Measurements from ENCODE around the gene CARMIL1.

The CARMIL1 gene

DNA sequence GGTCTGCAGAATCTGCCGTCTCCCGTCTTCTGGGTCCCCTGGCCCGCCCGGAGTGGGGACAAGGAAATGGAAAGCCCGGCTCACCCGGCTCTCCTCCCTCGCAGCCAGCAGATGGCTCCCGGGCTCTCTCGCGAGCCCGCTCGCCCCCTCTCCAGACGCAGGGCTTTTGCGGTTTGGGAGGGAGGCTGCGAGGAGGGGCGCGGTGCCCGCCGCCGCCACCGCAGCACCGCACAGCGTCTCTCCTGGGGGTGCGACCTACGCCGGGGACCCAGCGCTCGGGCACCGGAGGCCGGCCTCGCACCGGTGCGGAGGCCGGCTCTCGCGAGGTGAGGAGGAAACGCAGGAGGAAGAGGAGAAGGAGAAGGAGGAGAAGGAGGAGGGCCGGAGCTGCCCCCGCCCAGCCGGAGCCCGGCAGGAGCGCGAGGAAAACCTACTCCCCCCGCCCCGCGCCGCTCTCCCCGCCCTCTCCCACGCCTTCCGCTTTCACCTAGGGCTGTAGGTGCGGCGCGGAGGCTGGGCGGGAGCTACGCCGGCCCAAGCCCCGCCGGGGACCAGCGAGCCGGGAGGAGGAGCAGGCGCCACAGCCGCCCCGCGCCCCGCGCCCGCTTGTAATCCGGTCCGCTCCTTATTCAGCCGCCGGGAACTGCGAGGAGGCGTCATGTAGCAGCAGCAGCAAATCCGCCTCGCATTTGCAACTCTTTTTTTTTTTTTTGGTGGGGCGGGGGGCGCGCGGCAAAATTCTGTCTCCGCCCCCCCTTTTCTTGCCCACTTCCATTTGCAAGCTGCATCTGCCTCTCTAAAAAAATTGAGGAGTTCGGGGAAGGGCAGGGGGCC, at the start of gene CARMIL1:
Gene CARMIL1, plus strand, starts transcription at position 461 of the 834 bp plus-strand sequence. CDS start 422 bp downstream, outside the sequence.
- peak; percentile 58 for DNase-seq

DNA sequence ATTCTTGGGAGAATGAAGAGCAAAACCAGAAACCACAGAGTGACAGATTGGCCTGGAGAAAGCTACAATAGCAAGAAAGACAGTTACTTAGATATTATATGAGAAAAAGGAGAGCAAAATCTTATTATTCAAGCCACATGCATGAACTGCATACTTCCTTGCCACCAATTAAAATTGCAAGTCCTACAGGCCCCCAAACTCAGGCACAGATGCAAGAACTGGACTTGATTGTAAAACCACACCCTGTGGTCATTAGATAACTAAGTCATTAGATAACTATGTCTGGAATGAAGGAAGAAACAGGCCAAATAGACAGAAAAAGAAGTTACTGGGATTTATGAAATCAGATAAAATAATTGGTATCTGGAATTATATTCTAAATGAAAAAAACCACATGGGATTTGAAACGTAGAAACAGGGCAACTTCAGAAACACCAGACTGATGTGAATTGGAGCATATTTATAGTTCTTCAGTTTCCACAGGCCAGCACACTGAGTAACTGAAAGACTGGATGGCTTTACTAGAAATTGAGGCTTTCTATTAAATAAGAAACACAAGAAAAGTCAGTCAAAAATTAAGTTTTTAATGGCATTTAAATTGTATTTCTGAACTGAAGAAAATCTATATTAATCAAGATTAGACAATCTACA, 49.4 kb upstream of the CARMIL1 start:
- no peak for DNase-seq

DNA sequence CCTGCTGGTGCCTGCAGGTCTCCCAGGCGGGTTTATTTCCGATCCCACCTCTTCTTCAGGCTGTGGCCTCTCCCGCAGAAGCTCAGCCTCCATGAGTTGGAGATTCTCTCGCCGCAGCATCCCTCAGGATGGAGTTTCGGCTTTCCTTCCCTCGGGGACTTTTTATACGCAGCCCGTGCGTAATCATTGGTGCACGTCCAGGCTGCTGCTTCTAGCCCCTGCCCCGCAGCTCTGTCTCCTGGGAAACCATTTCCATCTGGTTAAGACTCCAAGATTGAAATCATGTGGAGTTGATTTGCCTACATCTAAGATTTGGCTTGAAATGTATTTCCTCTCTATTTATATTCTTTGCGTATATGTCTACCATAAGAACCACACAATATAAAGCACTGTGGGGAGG, 46.7 kb upstream of the CARMIL1 start:
- no peak for DNase-seq

DNA sequence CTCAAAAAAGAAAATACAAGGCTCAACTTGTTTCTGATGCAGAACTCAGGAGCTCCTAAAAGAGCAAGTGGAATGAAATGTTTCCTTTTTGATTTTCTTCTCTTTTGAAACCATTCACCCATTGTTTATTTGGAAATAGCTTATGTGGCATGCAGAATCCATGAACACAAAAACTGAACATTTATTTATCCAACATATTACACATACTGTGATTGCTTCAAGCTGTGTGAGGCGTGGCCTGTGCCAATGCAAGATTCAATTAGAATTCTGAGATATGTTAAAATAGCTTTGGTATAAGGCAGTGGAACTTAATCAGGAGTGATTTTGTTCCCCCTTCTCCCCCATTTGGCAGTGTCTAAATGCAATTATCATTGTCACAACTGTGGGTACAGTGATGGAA, 45.9 kb upstream of the CARMIL1 start:
- no peak for DNase-seq

DNA sequence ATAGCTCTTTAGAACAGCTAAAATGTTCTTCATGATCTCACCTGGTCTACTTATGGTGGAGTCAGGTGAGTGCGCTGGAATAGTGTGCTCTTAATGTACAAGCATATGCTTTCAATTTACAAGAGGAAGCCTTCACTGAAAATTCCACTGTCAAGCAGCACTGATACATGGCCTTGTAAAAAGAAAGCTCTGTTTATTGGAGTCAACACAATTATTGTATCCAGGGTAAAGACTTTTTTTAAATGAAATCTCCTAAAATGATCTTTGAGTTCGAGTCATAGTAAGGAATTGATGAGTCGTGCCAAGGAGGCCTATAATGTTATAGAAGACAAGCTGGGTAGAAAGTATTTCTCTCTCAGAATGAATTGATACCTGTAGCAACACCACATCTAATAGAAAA, 41.6 kb upstream of the CARMIL1 start:
- no peak for DNase-seq

DNA sequence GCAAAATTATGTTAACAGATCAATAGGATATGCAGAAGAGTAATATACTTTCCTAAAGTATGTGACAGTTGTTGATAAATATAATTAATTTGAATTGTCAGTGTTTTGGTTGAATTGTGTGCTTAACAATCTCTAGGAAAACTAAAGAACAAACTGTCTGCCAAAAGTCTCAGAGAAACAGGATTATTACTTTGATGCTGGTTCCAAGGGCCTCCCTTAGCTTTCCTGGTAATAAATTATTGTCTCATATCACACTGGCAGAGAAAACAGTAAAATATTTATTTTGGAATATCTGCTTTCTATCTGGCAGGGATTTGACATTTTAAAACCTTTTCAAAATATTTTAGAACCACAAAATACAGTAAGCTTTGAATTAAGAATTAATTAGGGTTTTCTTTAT, 40.1 kb upstream of the CARMIL1 start:
- DNase-seq: no peak

DNA sequence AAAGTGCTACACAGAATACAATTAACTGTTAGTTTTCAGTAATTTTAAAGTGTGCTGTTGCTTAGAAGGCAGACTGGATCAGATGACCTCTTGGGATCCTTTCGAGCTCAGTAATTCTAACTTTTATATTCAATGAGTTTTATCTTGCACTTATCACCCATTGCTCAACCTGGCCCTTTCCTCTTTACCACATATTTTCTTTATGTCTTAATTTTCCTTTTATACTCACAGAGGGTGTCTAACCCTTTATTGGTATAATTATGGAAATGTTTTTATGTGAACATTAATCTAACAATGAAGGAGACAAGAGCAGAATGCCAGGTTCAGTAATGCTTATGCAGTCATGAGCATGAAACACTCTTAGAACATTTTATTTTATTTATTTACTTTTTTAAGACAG, 39.7 kb upstream of the CARMIL1 start:
- DNase-seq: no peak

DNA sequence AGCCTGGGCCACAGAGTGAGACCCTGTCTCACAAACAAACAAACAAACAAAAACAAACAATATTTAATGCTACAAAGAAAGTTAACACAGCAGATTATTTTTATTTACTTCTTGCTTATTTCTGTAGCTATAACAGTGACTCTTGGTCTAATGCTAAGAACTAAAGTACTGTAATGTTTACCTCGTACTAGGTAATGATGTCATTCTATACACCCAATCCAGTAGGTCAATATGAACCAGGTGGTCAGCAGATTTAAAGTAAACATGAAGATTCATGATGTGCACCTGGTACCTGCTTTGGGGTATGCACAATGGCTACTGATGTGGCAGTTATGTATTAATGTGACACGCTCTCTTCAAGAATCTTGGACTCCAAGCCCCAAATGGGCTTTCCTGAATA, 36.6 kb upstream of the CARMIL1 start:
- DNase-seq: no peak

DNA sequence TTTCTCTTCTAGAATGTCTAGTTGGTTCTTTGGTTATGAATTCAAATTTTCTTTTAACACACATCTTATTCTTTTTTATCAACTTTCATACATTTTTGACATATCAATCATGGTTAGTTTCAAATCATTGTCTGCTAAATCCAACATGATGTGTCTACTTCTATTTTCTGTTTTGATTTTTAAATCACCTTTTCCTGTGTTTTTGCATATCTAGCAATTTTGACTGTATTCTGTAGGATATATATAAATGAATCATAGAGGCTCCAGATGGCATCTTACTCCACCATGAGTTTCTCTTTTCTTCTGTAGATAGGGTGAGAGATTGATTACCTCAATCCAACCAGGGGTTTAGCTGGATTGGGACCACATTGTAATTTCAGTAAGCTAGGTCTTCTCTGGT, 34.3 kb upstream of the CARMIL1 start:
- DNase-seq: no peak

DNA sequence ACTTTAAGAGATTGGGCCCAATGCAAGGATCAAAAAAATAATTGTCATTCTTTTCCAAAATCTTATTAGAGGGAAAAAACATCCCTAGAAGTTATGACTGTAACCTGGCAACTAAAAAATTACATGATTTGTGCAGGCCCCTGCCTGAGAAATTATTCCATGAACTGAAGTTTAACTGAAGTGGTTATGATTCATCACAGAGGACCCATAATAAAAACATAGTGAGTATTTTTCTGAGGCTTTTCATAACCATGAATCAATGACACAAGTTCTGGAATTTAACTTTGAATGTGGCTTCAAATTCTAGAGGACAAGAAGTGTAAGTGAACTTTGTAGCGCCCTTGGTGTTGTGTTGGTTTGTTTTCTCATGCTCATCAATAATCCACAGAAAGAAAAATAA, 31.1 kb upstream of the CARMIL1 start:
- DNase-seq: no peak

DNA sequence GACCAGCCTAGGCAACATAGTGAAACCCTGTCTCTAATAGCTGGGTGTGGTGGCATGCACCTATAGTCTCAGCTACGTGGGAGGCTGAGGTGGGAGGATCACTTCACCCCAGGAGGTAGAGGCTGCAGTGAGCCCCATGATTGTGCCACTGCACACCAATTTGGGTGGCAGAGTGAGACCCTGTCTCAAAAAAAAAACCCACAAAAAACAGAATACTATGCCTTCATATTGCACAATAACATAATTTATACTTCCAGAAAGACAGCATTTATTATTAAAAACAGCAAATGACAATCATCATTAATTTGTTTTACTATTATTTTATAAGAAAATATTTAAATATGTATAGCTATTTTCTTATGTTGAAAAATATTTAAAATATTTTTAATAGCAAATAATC, 30.0 kb upstream of the CARMIL1 start:
- DNase-seq: no peak

DNA sequence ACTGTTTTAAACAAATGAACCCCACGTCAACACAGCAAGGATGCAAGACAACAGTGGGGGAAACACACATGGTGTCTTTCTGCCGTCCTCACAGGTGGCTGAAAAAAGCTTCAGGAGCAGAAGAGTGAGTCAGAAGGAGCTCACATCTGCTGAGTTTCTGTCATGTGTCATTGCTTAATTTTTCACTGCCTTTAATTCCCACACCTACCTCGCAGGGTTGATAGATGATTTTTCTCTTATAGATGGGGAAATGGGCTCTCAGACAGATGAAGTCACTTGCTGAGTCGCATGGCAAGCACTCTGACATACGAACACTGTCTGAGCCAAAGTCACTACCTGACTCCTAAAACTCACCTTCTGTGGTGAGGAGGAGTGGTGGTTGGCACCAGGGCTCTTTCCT, 28.3 kb upstream of the CARMIL1 start:
- no peak for DNase-seq

DNA sequence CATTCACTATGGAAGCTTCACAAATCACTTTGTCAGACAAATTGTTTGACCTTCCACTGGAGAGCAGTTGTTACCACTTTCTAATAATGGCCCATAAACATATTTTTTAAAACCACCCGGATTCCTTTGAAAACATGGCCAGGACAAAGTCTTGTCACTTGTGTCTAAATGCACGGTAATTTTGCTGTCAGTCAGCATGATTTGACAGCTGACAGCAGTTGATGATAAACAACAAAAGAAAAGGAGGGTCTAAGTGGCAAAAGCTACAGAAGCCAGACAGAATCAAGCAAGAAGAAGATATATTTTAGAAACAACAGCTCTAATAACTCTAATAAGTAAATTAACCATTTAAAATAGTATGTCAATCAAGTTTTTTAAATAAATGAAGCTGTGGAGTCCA, 27.7 kb upstream of the CARMIL1 start:
- DNase-seq: no peak

DNA sequence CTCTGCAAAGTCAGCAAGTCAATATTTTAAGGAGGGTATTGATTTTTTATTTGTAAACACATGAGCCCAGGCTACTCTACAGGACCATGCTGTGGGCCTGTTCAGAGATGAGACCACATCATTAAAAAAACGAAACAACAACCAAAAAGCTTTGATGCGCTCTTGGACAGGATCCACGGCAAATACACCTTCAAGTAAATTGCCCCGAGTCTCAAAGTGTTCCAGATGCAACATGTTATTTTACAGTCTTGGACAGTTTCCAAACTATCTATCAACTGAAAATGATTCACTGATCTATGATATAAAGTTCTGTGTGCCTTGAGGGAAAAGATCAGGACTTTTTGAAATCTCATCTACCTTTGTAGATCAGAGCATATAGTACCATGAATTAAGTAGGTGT, 25.8 kb upstream of the CARMIL1 start:
- DNase-seq: no peak

DNA sequence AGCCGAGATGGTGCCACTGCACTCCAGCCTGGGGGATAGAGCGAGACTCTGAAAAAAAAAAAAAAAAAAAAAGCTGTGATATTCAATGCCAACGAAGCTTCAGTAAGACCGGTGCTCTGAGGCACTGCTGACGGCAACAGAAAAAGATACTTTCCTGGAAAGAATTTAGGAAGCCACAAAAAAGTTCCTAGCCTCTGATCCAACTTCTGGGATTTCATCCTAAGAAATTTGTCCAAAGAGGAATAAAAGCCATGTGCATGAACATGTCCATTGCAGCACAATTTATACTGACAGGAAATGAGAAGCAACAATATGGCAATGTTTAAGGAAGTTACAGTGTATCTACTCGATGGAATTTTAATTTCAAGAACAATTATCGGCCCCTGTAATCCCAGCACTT, 24.5 kb upstream of the CARMIL1 start:
- no peak for DNase-seq

DNA sequence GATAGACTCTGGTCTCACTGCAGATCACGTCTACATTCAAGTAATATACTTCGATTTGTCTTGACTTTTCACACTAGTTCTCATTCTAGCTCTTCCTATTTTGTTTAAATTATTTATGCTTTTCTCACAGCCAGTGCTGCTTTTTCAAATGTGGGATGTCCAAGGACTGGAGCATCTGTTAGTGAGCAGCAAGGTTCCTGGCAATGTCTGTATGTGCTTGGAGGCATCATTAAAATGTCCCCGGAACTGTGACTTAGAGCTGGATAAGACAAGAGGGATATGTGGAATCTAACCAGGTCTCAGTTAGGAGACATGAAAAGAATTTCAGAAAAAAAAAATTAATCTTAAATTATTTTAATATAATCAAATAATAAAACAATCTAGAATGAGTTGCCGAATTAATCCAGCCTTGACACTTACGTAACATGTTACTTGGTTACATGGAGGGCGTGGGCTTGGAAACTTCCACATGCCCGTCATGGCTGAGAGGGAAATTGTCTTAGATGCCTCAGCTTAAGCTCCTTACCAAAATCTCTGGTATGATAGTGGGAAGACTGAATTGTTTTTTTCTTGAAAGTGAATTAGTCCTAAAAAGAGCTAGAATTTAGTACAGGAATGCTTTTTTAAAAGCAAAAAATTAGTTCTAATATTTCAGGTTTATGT, 21.4 kb upstream of the CARMIL1 start:
- no peak for DNase-seq

DNA sequence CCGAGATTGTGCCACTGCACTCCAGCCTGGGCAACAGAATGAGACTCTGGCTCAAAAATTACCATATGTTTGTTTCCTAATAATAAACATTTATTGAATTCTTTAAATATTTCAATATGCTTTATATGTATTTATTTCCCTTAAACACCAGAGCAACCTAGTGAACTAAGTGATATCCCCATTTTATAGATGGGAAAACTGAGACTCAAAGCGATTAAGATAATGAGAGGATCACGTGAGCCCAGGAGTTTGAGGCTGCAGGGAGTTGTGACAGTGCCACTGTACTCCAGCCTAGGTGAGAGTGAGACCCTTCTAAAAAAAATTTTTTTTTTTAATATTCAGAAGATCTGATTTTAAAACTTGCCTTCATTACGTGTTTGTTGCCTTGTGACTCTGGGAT, 19.4 kb upstream of the CARMIL1 start:
- DNase-seq: no peak

DNA sequence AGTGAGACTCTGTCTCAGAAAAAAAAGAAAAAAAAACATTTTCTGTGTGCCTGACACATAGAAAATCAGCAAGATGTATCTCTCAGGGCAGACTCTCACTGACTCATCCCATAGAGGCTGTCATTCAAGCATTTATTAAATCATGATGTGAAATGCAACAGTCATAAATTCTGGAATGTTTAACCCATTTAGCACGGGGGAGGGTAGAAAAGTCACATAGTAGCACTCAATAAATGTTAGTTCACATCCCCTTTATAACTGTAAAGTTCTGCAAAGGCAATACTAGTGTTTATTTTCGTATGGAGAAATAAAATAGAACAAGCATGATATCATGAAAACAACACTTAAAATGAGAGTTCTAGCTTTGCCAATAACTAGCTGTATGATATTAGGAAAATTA, 15.5 kb upstream of the CARMIL1 start:
- no peak for DNase-seq

DNA sequence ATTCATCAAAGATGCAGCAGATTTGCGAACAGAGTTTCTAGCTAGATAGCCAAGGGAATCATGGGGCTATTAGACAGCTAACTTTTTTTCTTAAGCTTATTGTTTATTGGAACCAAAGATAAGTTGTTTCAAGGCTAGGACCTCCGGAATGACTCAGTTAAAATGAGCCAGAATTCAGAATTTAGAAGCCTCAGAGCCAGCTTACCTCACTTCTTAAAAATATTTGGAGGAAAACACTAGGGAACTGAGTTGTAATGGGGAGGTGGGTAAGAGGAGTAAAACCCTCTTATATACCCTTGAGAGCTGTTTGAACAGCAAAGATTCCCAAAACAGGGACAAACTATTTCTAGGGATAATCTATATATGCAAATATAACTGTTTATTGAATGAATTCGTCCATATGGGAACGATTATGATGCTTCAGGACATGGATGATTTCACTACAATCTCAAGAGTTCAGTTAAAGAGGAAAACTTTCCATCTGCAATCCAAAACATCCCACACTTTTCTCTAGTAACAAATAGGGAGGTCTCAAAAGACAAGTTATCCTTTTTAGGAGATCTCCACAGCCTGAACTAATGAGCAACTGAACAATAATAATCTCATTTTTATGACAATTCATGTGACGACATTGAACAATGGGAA, 12.6 kb upstream of the CARMIL1 start:
- no peak for DNase-seq

DNA sequence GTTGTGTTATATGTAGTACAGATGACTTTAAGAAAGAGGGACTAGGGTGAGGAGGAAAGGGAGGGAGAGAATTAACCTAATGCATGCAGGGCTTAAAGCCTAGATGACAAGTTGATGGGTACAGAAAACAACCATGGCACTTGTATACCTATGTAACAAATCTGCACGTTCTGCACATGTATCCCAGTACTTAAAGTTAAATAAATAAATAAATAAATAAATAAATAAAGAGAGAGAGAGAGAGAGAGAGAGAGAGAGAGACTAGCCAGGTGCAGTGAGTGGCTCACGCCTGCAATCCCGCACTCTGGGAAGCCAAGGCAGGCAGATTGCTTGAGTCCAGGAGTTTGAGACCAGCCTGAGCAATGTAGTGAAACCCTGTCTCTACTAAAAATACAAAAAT, 11.5 kb upstream of the CARMIL1 start:
- no peak for DNase-seq

DNA sequence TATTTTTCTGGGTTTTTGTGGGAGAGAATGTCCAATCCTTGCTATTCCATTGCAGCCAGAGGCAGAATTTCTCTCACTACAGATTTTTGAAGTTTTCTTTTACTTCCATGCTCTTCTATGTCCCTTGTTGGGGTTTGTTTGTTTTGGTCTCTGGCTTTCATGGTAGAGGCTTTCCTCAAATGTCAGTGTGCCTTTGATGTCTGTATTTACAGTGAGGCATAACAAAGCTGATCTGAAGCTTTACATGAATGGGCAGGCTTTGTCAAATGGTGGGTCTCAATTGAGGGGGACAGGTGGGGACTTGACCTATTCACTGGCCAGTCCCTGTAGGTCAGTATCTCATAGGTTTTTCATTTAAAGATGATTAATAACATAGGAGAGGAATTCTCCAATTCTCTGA, 8.6 kb upstream of the CARMIL1 start:
- DNase-seq: no peak

DNA sequence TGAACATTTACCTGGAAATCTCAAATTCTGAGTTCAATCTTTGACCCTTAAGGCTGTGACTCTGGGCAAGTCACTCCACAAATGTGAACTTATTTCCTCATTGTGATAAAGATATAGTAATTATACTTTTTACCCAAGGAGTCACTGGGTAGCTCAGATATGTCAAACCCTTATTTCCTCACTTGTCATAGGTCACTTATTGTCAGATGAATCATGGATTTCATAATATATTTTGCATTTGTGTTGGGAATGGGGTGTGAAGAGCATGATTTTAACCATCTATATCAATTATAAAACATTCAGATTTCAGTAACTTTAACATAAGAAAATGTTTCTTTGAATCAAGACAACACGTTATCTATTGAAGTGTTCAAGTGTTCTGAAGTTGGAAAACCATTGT, 3.7 kb upstream of the CARMIL1 start:
- no peak for DNase-seq

DNA sequence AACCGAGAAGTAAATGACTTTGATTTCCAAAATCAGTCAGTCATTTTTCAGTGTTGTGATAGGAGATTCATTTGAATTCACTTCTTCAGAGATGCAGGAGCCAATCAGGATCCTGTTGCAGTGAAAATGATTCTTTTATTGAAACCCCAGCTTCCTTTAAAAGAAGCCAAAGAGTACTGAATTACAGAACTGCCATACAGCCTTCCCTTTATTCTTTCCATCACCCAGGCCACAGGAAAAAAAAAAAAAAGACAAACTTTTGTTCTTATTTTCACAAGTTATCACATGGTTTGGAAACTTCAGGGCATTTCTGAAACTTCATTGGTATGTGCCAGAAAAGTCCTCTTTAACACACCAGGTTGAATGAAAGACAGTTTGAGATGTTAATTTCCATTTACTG, 1.8 kb upstream of the CARMIL1 start:
- no peak for DNase-seq

DNA sequence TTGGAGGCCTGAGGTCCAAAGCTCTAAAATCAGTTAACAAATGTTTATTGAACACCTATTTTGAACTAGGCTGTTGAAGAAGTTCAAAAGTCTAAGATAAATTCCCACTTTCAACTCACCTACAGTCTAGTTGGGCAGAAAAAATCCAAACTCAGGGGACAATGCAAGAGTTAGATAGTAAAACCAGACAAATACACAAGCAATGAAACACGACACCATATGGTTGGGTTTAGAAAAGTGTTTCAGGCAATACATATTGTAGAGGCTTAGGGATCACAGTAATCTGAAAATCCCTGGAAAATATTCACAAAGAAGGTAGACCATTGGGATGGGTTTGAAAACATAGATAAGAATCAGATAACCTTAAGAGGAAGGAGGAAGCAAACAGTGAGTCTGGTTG, 1.3 kb upstream of the CARMIL1 start:
- DNase-seq: no peak

All from cortex of kidney (tissue), 1 donor.